ENCODE data around the gene NCAPD2.

GRCh38 chr12:6547566-6547965 is 53.7 kb downstream of the NCAPD2 start:
- no peak for TF ChIP-seq CTCF (IDR thresholded peaks at IDR 0.05; ENCODE audit: low read depth, low read length)
- TF ChIP-seq EZH2phosphoT487 (IDR thresholded peaks at IDR 0.05; ENCODE audit: low read depth) = no peak
